BJ (cell line): ENCODE data around the gene TTLL7. TPM values are rescaled to one million over a fixed set of nuclear protein-coding genes. Genes with fewer than 3 reads are reported as not detected.

ENCODE experiments used
- CTCF ChIA-PET: fragments of 350-600 bp; formaldehyde crosslinking; extraction: SDS; loops from one replicate; lab custom pipeline; 2021; ENCODE audit warnings: antibody characterized with exemption, inconsistent platforms; lab: Yijun Ruan, JAX
- POLR2A ChIA-PET: fragments of 300-600 bp; sonication (Branson Sonifier 250); formaldehyde crosslinking; extraction: SDS; loops from one replicate; lab custom pipeline; 2021; ENCODE audit warnings: antibody characterized with exemption; lab: Charles Lee
- DNase-seq: peaks from one replicate; pipeline ENCODE4 v3.0.0-alpha.2; 2011; ENCODE audit warnings: low read depth
- H3K27me3 ChIP-seq: 2 replicates; pipeline ENCODE4 v1.6.0; 2011; ENCODE audit warnings: low read length; ENCODE audit not compliant: control insufficient read depth, insufficient read depth
- H3K36me3 ChIP-seq: 2 replicates; pipeline ENCODE4 v1.5.1; 2011; ENCODE audit warnings: low read length; ENCODE audit not compliant: control insufficient read depth, insufficient read depth
- H3K4me3 ChIP-seq: 2 replicates; pipeline ENCODE4 v1.5.1; 2011; ENCODE audit warnings: low read depth, mild to moderate bottlenecking, control low read depth, low read length
- polyA plus RNA-seq: library from polyadenylated mRNA; depleted of rRNA; stranded (reverse); fragments of >200 nt; gene quantifications from 2 replicates; pipeline ENCODE4 v1.2.3, GENCODE V29; 2011
- TF ChIP-seq, protein P1 (sequence below): IDR thresholded peaks from 2 replicates; pipeline ENCODE4 v1.5.1; 2011; ENCODE audit warnings: low read depth, mild to moderate bottlenecking, control low read depth, inconsistent platforms, low read length, moderate library complexity; ENCODE audit not compliant: insufficient read depth

Gene TTLL7
- polyA plus RNA-seq, 1 experiment = 4.7 TPM

DNA sequence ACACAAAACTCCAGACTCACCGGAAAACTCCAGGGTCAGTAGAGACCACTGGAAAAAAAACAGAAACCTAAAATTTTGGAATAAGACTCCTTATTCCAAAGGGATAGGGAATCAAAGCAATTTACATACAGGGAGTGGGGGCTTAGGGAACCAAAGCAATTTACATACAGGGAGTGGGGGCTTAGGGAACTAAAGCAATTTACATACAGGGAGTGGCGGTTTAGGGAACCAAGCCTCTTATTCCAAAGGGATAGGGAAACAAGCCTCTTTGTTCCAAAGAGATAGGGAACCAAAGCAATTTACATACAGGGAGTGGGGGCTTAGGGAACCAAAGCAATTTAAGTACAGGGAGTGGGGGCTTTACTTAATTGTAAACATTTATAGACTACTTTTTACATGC, 28.4 kb upstream of the TTLL7 start:
- DNase-seq = no peak
- ChIA-PET CTCF (no interaction called here), POLR2A (no interaction called here)
- TF ChIP-seq, protein P1, sequence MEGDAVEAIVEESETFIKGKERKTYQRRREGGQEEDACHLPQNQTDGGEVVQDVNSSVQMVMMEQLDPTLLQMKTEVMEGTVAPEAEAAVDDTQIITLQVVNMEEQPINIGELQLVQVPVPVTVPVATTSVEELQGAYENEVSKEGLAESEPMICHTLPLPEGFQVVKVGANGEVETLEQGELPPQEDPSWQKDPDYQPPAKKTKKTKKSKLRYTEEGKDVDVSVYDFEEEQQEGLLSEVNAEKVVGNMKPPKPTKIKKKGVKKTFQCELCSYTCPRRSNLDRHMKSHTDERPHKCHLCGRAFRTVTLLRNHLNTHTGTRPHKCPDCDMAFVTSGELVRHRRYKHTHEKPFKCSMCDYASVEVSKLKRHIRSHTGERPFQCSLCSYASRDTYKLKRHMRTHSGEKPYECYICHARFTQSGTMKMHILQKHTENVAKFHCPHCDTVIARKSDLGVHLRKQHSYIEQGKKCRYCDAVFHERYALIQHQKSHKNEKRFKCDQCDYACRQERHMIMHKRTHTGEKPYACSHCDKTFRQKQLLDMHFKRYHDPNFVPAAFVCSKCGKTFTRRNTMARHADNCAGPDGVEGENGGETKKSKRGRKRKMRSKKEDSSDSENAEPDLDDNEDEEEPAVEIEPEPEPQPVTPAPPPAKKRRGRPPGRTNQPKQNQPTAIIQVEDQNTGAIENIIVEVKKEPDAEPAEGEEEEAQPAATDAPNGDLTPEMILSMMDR = no peak
- H3K27me3 ChIP-seq = no peaks in the 10 kb centered on the region
- H3K36me3 ChIP-seq = no peaks in the 10 kb centered on the region
- no peak overlapping the region for H3K4me3 ChIP-seq

DNA sequence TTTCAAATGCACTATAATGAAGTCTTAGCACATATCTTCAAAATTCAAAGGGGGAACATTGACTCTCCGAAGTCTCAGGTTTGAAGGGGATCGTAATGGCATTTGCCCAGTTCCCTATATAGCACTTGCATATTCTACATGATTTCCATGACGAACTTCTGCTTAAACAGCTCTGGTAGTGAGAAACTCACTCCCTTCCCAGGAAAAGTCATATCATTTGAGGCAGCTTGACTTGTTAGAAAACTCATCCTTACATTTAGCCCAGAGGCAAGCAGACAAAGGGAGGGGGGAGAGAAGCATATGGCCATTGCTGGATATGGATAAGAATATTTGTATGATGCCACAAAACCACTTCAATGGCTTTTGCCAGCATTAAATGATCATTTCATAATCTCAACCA, 27.0 kb upstream of the TTLL7 start:
- ChIA-PET POLR2A (no interaction called here), CTCF (no interaction called here)
- DNase-seq = no peak
- no peak overlapping the region for H3K4me3 ChIP-seq
- no peaks in the 10 kb centered on the region for H3K27me3 ChIP-seq
- no peaks in the 10 kb centered on the region for H3K36me3 ChIP-seq
- TF ChIP-seq, protein P1 = no peak

DNA sequence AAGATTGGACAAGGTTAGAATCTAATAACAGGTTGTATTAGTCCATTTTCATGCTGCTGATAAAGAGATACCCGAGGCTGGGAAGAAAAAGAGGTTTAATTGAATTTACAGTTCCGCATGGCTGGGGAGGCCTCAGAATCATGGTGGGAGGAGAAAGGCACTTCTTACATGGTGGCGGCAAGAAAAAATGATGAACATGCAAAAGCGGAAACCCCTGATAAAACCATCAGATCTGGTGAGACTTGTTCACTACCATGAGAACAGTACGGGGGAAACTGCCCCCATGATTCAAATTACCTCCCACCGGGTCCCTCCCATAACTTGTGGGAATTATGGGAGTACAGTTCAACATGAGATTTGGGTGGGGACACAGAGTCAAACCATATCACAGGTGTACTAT, 22.9 kb upstream of the TTLL7 start:
- Histone ChIP-seq H3K36me3 (no peaks in the 10 kb centered on the region), H3K27me3 (no peaks in the 10 kb centered on the region; the same call in 1 of the 2 replicates), H3K4me3 (no peak overlapping the region)
- no peak for DNase-seq
- CTCF ChIA-PET = no interaction called here
- TF ChIP-seq, protein P1 = no peak
- POLR2A ChIA-PET = no interaction called here

DNA sequence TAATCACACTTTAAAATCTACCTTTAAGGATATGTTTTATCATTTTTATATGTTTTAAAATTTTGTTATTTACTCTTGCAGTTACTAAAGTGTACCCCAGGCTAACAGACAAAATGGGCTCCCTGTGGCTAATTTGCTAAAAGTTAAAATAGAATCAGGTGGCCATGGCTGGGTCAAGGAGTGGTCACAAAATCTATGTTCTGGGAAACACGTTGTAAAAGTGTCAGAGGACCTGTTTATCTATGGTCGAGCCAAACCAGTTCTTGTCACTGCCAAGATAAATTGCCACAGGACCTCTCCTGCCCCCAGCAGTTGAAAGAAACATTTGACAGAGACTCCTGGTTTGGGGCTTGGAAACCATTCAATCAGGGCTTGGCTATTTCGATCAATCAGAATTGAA, 21.2 kb upstream of the TTLL7 start:
- POLR2A ChIA-PET = no interaction called here
- CTCF ChIA-PET = no interaction called here
- no peaks in the 10 kb centered on the region for H3K36me3 ChIP-seq
- H3K4me3 ChIP-seq = no peak overlapping the region
- H3K27me3 ChIP-seq = no peaks in the 10 kb centered on the region; the same call in 1 of the 2 replicates
- TF ChIP-seq, protein P1 = no peak
- no peak for DNase-seq

DNA sequence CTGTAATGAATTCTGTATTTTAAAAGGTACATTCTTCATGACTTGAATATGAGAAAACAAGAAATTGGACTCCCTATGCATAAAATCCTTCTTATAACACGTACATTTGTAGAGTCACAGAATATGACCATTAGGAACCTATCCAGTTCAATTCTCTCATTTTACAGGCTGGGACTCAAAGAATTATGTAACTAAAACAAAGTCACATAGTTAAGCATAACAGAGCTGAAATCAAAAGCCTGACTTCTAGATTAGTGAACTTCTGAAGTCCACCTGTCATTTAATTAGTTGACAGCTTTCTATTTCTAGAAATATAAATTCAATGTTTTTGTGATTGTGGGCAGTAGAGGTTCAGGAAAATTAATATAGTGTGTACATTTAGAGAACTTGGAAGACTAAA, 20.3 kb upstream of the TTLL7 start:
- Histone ChIP-seq H3K36me3 (no peaks in the 10 kb centered on the region), H3K4me3 (no peak overlapping the region), H3K27me3 (no peaks in the 10 kb centered on the region; the same call in 1 of the 2 replicates)
- TF ChIP-seq, protein P1 = no peak
- no peak for DNase-seq
- CTCF ChIA-PET = no interaction called here
- POLR2A ChIA-PET = no interaction called here
